Neural progenitor cell (in vitro differentiated cells): ENCODE results near the gene RUNDC1. TPM values are rescaled to one million over a fixed set of nuclear protein-coding genes. Genes with fewer than 3 reads are reported as not detected.

Experiments used
- DNase-seq: peaks from one replicate; pipeline ENCODE4 v3.0.0-alpha.2; 2016; ENCODE audit warnings: low spot score
- H2AFZ ChIP-seq: fragments of 200-600 bp; sonication (generic); replicated peaks from 2 replicates; pipeline ENCODE4 v1.6.1; 2016; ENCODE audit warnings: antibody characterized with exemption
- H3F3A ChIP-seq: fragments of 200-600 bp; sonication (generic); 2 replicates; pipeline ENCODE4 v1.6.1; 2016; ENCODE audit warnings: antibody characterized with exemption, low read depth
- H3K27ac ChIP-seq: fragments of 200-600 bp; sonication (generic); 2 replicates; pipeline ENCODE4 v1.5.1; 2016; ENCODE audit warnings: mild to moderate bottlenecking
- H3K27me3 ChIP-seq: fragments of 200-600 bp; sonication (generic); 2 replicates; pipeline ENCODE4 v1.6.1; 2016; ENCODE audit warnings: mild to moderate bottlenecking, moderate library complexity
- H3K36me3 ChIP-seq: fragments of 200-600 bp; sonication (generic); 2 replicates; pipeline ENCODE4 v1.5.1; 2016
- H3K4me1 ChIP-seq: fragments of 200-600 bp; sonication (generic); 2 replicates; pipeline ENCODE4 v1.6.1; 2016; ENCODE audit warnings: mixed run types
- H3K4me2 ChIP-seq: fragments of 200-600 bp; sonication (generic); 2 replicates; pipeline ENCODE4 v1.6.1; 2016
- H3K4me3 ChIP-seq: fragments of 200-600 bp; sonication (generic); 2 replicates; pipeline ENCODE4 v1.5.1; 2016
- H3K79me2 ChIP-seq: fragments of 200-600 bp; sonication (generic); 2 replicates; pipeline ENCODE4 v1.6.1; 2016; ENCODE audit warnings: low read depth
- H3K9ac ChIP-seq: fragments of 200-600 bp; sonication (generic); 2 replicates; pipeline ENCODE4 v1.6.1; 2016
- H3K9me3 ChIP-seq: fragments of 200-600 bp; sonication (generic); 2 replicates; pipeline ENCODE4 v1.5.1; 2016; ENCODE audit warnings: low read depth
- H4K20me1 ChIP-seq: fragments of 200-600 bp; sonication (generic); 2 replicates; pipeline ENCODE4 v1.6.1; 2016; ENCODE audit warnings: low read depth
- H3K27ac Mint-ChIP-seq: 3 replicates; pipeline ENCODE4 v1.8.0; 2021; ENCODE audit warnings: mixed read lengths
- H3K27me3 Mint-ChIP-seq: 2 replicates; pipeline ENCODE4 v1.8.0; 2022; ENCODE audit warnings: low read depth, mild to moderate bottlenecking, inconsistent platforms, moderate library complexity, mixed read lengths; ENCODE audit not compliant: insufficient read depth
- H3K36me3 Mint-ChIP-seq: 3 replicates; pipeline ENCODE4 v1.8.0; 2021; ENCODE audit warnings: mixed read lengths
- H3K4me1 Mint-ChIP-seq: 3 replicates; pipeline ENCODE4 v1.8.0; 2021; ENCODE audit warnings: mixed read lengths
- H3K4me3 Mint-ChIP-seq: 3 replicates; pipeline ENCODE4 v1.8.0; 2021; ENCODE audit warnings: mild to moderate bottlenecking, moderate library complexity, mixed read lengths
- H3K9me3 Mint-ChIP-seq: 3 replicates; pipeline ENCODE4 v1.8.0; 2020; ENCODE audit warnings: mixed read lengths
- EZH2 ChIP-seq: fragments of 200-600 bp; sonication (generic); IDR thresholded peaks from 2 replicates; pipeline ENCODE4 v1.6.1; 2017; ENCODE audit warnings: antibody characterized with exemption, mild to moderate bottlenecking, moderate library complexity
- EZH2phosphoT487 ChIP-seq: fragments of 200-600 bp; sonication (generic); IDR thresholded peaks from 2 replicates; pipeline ENCODE4 v1.6.1; 2017; ENCODE audit warnings: antibody characterized with exemption
- total RNA-seq: library from RNA; depleted of rRNA; stranded (reverse); fragments of >200 nt; gene quantifications from 2 replicates; pipeline ENCODE4 v1.2.3, GENCODE V29; 2015; ENCODE audit warnings: low replicate concordance
- TF ChIP-seq, protein P1 (sequence below): fragments of 200-600 bp; sonication (generic); IDR thresholded peaks from 2 replicates; pipeline ENCODE4 v1.5.1; 2017; ENCODE audit warnings: antibody characterized with exemption, mild to moderate bottlenecking

RUNDC1 gene
- total RNA-seq, 1 donor from 2014 or later = 11.4 TPM

DNA sequence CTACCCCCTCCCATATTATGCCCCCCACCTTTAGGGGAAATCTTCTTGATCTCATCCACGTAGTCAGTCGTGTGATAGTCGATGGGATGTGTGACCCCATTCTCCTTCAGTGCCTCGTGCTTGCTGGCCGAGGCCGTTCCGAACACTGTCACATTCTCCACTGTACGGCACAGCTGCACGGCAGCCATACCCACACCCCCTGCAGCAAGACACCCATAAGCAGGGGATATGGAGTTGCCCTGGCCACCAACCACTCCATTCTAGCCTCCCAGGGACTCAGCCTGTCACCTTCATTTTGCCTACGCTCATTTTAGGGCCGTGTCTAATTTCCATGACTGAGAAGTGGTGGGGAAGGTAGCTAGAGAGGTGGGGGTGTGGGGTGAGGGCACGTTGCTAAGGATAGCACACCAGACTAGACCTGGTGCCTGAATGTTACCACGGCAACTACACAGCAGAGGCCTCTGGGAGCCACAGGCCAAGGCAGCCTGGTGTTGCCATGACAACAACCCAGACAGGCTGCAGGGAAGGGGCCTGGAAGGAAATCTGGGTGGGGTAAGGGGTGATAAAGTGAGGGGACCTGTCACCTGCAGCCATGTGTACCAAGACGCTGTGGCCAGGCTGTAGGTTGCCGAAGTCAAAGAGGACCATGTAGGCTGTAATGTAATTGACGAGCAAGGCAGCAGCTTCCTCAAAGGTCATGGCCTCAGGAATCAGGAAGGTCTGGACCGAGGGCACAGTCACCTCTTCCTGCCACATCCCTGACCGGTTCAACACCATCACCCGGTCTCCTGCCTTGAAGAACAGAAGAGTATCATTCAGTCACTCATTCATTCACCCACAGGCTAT is 37.9 kb downstream of the RUNDC1 start:
- Histone ChIP-seq H3K27ac (no peak overlapping the region), H3K36me3 (no peaks in the 10 kb centered on the region)
- peaks cover 62% of the 10 kb centered on the region for H3K4me1 Mint-ChIP-seq

DNA sequence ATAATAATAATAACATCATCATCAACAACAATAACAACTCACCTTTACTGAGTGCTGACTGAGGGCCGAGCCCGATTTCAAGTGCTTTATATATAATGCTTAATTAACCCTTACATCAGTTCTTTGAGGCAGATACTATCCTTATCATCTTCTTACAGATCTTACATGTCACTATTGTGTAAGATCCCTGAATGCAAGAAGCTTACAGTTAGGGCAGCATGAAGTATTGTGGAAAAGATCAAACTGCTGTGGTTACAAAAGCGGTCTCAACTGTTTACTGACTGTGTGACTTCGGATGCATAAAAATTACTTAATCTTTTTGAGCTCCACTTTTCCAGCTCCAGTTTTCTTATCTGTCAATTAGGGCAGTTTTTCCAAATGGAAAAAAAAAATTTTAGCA is 38.6 kb downstream of the RUNDC1 start:
- Histone ChIP-seq H3K9me3 (no peaks in the 10 kb centered on the region), H3K27me3 (no peaks in the 10 kb centered on the region), H3K9ac (no peak overlapping the region), H4K20me1 (peaks cover 28% of the 10 kb centered on the region), H3K4me3 (no peak overlapping the region), H3K4me2 (no peak overlapping the region), H3K79me2 (peaks cover 41% of the 10 kb centered on the region), H3F3A (peaks cover 25% of the 10 kb centered on the region), H2AFZ (no peak overlapping the region), H3K36me3 (no peaks in the 10 kb centered on the region), H3K4me1 (peaks cover 7% of the 10 kb centered on the region), H3K27ac (no peak overlapping the region)
- TF ChIP-seq, protein P1, sequence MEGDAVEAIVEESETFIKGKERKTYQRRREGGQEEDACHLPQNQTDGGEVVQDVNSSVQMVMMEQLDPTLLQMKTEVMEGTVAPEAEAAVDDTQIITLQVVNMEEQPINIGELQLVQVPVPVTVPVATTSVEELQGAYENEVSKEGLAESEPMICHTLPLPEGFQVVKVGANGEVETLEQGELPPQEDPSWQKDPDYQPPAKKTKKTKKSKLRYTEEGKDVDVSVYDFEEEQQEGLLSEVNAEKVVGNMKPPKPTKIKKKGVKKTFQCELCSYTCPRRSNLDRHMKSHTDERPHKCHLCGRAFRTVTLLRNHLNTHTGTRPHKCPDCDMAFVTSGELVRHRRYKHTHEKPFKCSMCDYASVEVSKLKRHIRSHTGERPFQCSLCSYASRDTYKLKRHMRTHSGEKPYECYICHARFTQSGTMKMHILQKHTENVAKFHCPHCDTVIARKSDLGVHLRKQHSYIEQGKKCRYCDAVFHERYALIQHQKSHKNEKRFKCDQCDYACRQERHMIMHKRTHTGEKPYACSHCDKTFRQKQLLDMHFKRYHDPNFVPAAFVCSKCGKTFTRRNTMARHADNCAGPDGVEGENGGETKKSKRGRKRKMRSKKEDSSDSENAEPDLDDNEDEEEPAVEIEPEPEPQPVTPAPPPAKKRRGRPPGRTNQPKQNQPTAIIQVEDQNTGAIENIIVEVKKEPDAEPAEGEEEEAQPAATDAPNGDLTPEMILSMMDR = no peak
- TF ChIP-seq EZH2 (no peak), EZH2phosphoT487 (no peak)
- H3K9me3 Mint-ChIP-seq = no peaks in the 10 kb centered on the region
- peaks cover 62% of the 10 kb centered on the region for H3K4me1 Mint-ChIP-seq
- H3K4me3 Mint-ChIP-seq = peak overlapping the region; percentile 37
- peaks cover 3% of the 10 kb centered on the region for H3K27me3 Mint-ChIP-seq
- no peak overlapping the region for H3K27ac Mint-ChIP-seq
- H3K36me3 Mint-ChIP-seq = peaks cover 10% of the 10 kb centered on the region
- no peak for DNase-seq

More for the DNA sequence above, 37.9 kb downstream of the RUNDC1 start:
- peaks cover 3% of the 10 kb centered on the region for H3K27me3 Mint-ChIP-seq
- Histone ChIP-seq H3K4me3 (no peak overlapping the region), H3F3A (peaks cover 19% of the 10 kb centered on the region), H3K9ac (no peak overlapping the region), H3K4me2 (no peak overlapping the region), H3K4me1 (peaks cover 7% of the 10 kb centered on the region), H3K9me3 (no peaks in the 10 kb centered on the region), H4K20me1 (peaks cover 28% of the 10 kb centered on the region), H3K27me3 (no peaks in the 10 kb centered on the region), H3K79me2 (peaks cover 41% of the 10 kb centered on the region), H2AFZ (no peak overlapping the region)
- peak overlapping the region; percentile 37 for H3K4me3 Mint-ChIP-seq
- TF ChIP-seq EZH2phosphoT487 (no peak), EZH2 (no peak)
- TF ChIP-seq, protein P1 = no peak
- H3K27ac Mint-ChIP-seq = peak overlapping the region; percentile 93
- DNase-seq = peak; percentile 77
- H3K9me3 Mint-ChIP-seq = no peaks in the 10 kb centered on the region
- peaks cover 10% of the 10 kb centered on the region for H3K36me3 Mint-ChIP-seq

DNA sequence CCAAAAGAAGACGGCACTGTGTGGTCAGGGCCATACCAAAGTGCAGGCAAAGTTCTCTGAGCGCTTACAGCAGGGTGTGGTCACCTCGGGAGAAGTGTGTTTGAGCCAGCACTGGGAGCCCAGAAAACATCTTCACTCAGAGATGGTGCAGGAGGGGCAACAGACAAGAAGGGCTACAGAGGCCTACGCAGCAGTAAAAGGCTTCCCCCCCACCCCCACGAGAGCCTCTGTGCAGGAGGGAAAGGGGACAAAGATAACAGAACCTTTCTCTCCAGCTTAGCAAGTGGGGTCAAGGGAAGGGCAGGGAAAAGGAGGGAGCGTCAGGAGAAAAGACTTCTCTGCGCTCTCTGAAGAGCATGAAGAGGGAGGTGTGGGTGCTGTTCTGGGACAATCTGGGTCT is 39.1 kb downstream of the RUNDC1 start:
- no peak overlapping the region for H3K4me3 ChIP-seq
- no peak overlapping the region for H3K27ac ChIP-seq
- H4K20me1 ChIP-seq = peaks cover 28% of the 10 kb centered on the region
- Mint-ChIP-seq H3K4me3 (peak overlapping the region; percentile 95), H3K4me1 (peaks cover 61% of the 10 kb centered on the region), H3K27me3 (peaks cover 6% of the 10 kb centered on the region), H3K9me3 (peaks cover 1% of the 10 kb centered on the region), H3K36me3 (peaks cover 10% of the 10 kb centered on the region), H3K27ac (peak overlapping the region; percentile 59)
- H3K36me3 ChIP-seq = no peaks in the 10 kb centered on the region
- H3K79me2 ChIP-seq = peaks cover 41% of the 10 kb centered on the region
- peaks cover 29% of the 10 kb centered on the region for H3F3A ChIP-seq
- no peak overlapping the region for H3K9ac ChIP-seq
- H3K27me3 ChIP-seq = no peaks in the 10 kb centered on the region
- H2AFZ ChIP-seq = no peak overlapping the region
- peak overlapping the region; percentile 42 for H3K4me2 ChIP-seq
- H3K4me1 ChIP-seq = peaks cover 7% of the 10 kb centered on the region
- no peaks in the 10 kb centered on the region for H3K9me3 ChIP-seq
- TF ChIP-seq EZH2 (no peak), EZH2phosphoT487 (no peak)
- TF ChIP-seq, protein P1 = no peak
- no peak for DNase-seq
